MM.1S (cell line): ENCODE results near the gene TBL1XR1.

ENCODE experiments used
- CTCF ChIP-seq: fragments of 300-600 bp; sonication (generic); IDR thresholded peaks from 2 replicates; pipeline ENCODE4 v1.5.1; 2016; ENCODE audit warnings: antibody characterized with exemption, low read length, mixed read lengths
- EZH2 ChIP-seq: fragments of 300-600 bp; sonication (generic); optimal IDR thresholded peaks from 2 replicates; pipeline ENCODE3; 2017; ENCODE audit warnings: low read depth, mild to moderate bottlenecking, antibody characterized with exemption, low read length, mixed read lengths

- TF ChIP-seq CTCF: no peak
- no peak for TF ChIP-seq EZH2
These were observed 183.5 kb downstream of the TBL1XR1 start for GRCh38 chr3:177013681-177014280.
